ENCODE measurements around the gene BICD2. TPM values are rescaled to one million over a fixed set of nuclear protein-coding genes. Genes with fewer than 3 reads are reported as not detected.

BICD2 gene
- total and polyA plus RNA-seq, 10 of the 15 experiments (the other 5 are each of a cell fraction or from before 2014, with no cell fraction given) = 5.3 to 25.5 (median 14.4) TPM

DNA sequence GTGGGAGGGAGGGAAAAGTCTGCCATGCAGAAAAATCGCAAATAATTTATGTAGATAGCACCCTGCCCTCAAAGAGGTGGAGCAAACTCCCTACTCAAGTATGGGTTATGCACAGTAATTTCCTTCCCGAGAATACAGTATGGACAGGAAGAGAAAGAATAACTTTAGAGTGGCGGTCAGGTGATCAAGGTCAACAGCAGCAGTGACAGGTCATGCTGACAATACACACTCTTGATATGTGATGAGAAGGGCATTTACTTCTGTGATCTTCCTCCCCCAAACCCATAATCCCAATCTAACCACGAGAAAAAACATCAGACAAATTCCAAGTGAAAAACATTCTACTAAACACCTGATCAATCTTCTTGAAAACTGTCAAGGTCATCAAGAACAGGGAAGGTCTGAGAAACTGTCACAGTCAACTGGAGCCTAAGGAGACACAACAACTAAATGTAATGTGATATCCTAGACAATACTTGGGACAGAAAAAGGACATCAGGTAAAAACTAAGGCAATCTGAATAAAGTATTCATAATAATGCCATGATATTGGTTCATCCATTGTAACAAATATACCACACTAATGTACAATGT lies 11.7 kb downstream of the BICD2 start:
- SMC1A ChIA-PET (ENCODE audit: uncharacterized antibody, unreplicated experiment) = interaction anchor here (0.8 kb wide), 1 partner anchor 9 kb away, joined by 4 read pairs; no protein-coding TSS in a partner anchor
- 43% methylated on average over 4 of the region's 4 CpGs for WGBS (ENCODE audit: insufficient coverage, insufficient replicate concordance, low lambda C conversion rate, missing lambda C conversion rate)
- FAIRE-seq = no peak

GRCh38 chr9:92749934-92750315 lies 14.7 kb downstream of the BICD2 start:
- H3K4me1 ChIP-seq (ENCODE audit: control insufficient read depth, insufficient read depth, low read length) = peaks cover 6% of the 10 kb centered on the region
- SMC1A ChIA-PET (ENCODE audit: uncharacterized antibody, unreplicated experiment) = no interaction called here
- H3K9ac ChIP-seq (ENCODE audit: control insufficient read depth, insufficient read depth, low read length) = no peak overlapping the region
- DNase-seq (ENCODE audit: low read depth, low spot score) (no peak), FAIRE-seq (no peak), ATAC-seq (no peak)
- 0 out of 2 replicates have a peak, but pooled peaks cover 3% of the 10 kb centered on the region for H4K20me1 ChIP-seq (ENCODE audit: control insufficient read depth, insufficient read depth)
- in situ Hi-C loops (cut with MboI) = no loop called here
- POLR2A ChIA-PET = no interaction called here
- H3K4me2 ChIP-seq (ENCODE audit: control insufficient read depth, insufficient read depth) = no peak overlapping the region
- BruUV-seq (replicated peaks) = no TSS peak
- peaks cover 35% of the 10 kb centered on the region for H3K79me2 ChIP-seq (ENCODE audit: control insufficient read depth, insufficient read depth, low read length)
- intact Hi-C loops (cut with micrococcal nuclease; ENCODE audit: unreplicated experiment) = no loop called here
- no peak overlapping the region for H3K4me3 ChIP-seq
- WGBS (ENCODE audit: insufficient coverage, insufficient replicate concordance, low lambda C conversion rate, missing lambda C conversion rate) = 84% methylated on average over 6 of the region's 6 CpGs
- H3K27ac ChIP-seq (ENCODE audit: control insufficient read depth, insufficient read depth) = no peak overlapping the region
- H3K27me3 ChIP-seq (replicated peaks in 1 of 2; ENCODE audit: control insufficient read depth in 2 of 2, insufficient read depth in 2 of 2, low read length in 1 of 2) = no peaks in the 10 kb centered on the region
- RAD21 ChIA-PET (ENCODE audit: unreplicated experiment) = no interaction called here
- H3K9me3 ChIP-seq (replicated peaks; ENCODE audit: control insufficient read depth, insufficient read depth, low read length) = no peaks in the 10 kb centered on the region; the same call in 2 of the 3 replicates
- CTCF ChIA-PET = no interaction called here
- no peak overlapping the region for H2AFZ ChIP-seq (ENCODE audit: control insufficient read depth, low read depth, low read length)
- no peaks in the 10 kb centered on the region for H3K36me3 ChIP-seq (ENCODE audit: control insufficient read depth in 2 of 2, insufficient read depth in 2 of 2, low read length in 1 of 2)
- no peak for TF ChIP-seq GATAD2B (conservative IDR thresholded peaks at IDR 0.05; ENCODE audit: low read depth)
- no peak for TF ChIP-seq NR2F1 (conservative IDR thresholded peaks at IDR 0.05)
- TF ChIP-seq, protein P1, sequence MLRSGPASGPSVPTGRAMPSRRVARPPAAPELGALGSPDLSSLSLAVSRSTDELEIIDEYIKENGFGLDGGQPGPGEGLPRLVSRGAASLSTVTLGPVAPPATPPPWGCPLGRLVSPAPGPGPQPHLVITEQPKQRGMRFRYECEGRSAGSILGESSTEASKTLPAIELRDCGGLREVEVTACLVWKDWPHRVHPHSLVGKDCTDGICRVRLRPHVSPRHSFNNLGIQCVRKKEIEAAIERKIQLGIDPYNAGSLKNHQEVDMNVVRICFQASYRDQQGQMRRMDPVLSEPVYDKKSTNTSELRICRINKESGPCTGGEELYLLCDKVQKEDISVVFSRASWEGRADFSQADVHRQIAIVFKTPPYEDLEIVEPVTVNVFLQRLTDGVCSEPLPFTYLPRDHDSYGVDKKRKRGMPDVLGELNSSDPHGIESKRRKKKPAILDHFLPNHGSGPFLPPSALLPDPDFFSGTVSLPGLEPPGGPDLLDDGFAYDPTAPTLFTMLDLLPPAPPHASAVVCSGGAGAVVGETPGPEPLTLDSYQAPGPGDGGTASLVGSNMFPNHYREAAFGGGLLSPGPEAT (IDR thresholded peaks at IDR 0.05; ENCODE audit: low read depth) = no peak
- no peak for TF ChIP-seq CTCF (IDR thresholded peaks at IDR 0.05 in 2 of 3, conservative IDR thresholded peaks at IDR 0.05 in 1 of 3; ENCODE audit: control insufficient read depth in 2 of 3, extremely low read depth in 1 of 3, insufficient read depth in 1 of 3, low read depth in 3 of 3, low read length in 3 of 3)
- TF ChIP-seq, protein P2, sequence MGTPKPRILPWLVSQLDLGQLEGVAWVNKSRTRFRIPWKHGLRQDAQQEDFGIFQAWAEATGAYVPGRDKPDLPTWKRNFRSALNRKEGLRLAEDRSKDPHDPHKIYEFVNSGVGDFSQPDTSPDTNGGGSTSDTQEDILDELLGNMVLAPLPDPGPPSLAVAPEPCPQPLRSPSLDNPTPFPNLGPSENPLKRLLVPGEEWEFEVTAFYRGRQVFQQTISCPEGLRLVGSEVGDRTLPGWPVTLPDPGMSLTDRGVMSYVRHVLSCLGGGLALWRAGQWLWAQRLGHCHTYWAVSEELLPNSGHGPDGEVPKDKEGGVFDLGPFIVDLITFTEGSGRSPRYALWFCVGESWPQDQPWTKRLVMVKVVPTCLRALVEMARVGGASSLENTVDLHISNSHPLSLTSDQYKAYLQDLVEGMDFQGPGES (IDR thresholded peaks at IDR 0.05) = no peak
- TF ChIP-seq NBN (IDR thresholded peaks at IDR 0.05) = no peak
- TF ChIP-seq GABPA (IDR thresholded peaks at IDR 0.05; ENCODE audit: low read depth) = no peak

More for the DNA sequence above, 11.7 kb downstream of the BICD2 start:
- no TSS peak for BruUV-seq (replicated peaks)
- Histone ChIP-seq H3K27me3 (replicated peaks in 1 of 2; ENCODE audit: control insufficient read depth in 2 of 2, insufficient read depth in 2 of 2, low read length in 1 of 2) (no peaks in the 10 kb centered on the region), H3K36me3 (ENCODE audit: control insufficient read depth in 2 of 2, insufficient read depth in 2 of 2, low read length in 1 of 2) (peaks cover 0 to 4% of the 10 kb centered on the region in 2 experiments; a peak in 1 of 4 replicates), H3K79me2 (ENCODE audit: control insufficient read depth, insufficient read depth, low read length) (peaks cover 39% of the 10 kb centered on the region), H3K4me1 (ENCODE audit: control insufficient read depth, insufficient read depth, low read length) (peaks cover 6% of the 10 kb centered on the region), H3K9me3 (replicated peaks; ENCODE audit: control insufficient read depth, insufficient read depth, low read length) (peaks cover 6% of the 10 kb centered on the region; the same call in 2 of the 3 replicates), H3K4me3 (no peak overlapping the region), H3K9ac (ENCODE audit: control insufficient read depth, insufficient read depth, low read length) (no peak overlapping the region), H2AFZ (ENCODE audit: control insufficient read depth, low read depth, low read length) (no peak overlapping the region), H3K27ac (ENCODE audit: control insufficient read depth, insufficient read depth) (no peak overlapping the region), H4K20me1 (ENCODE audit: control insufficient read depth, insufficient read depth) (0 out of 2 replicates have a peak, but pooled peaks cover 3% of the 10 kb centered on the region), H3K4me2 (ENCODE audit: control insufficient read depth, insufficient read depth) (no peak overlapping the region)
- ATAC-seq = peak; percentile 31; the same call in 1 of the 3 replicates
- intact Hi-C loops (cut with micrococcal nuclease; ENCODE audit: unreplicated experiment) (no loop called here), in situ Hi-C loops (cut with MboI) (no loop called here)
- ChIA-PET CTCF (interaction anchor here (1.0 kb wide), 1 partner anchor 12 kb away, joined by 3 read pairs; no protein-coding TSS in a partner anchor), RAD21 (ENCODE audit: unreplicated experiment) (no interaction called here), POLR2A (interaction anchor here (1.1 kb wide), 1 partner anchor 11 kb away, joined by 3 read pairs; no protein-coding TSS in a partner anchor)
- TF ChIP-seq MEF2A (IDR thresholded peaks at IDR 0.05; ENCODE audit: insufficient read depth, low read depth, low read length) (no peak), TCF3 (IDR thresholded peaks at IDR 0.05; ENCODE audit: borderline replicate concordance, insufficient read depth, low read depth, low read length) (no peak), NFYA (IDR thresholded peaks at IDR 0.05; ENCODE audit: borderline replicate concordance, low read depth, low read length) (no peak), MEF2B (IDR thresholded peaks at IDR 0.05; ENCODE audit: partially characterized antibody, poor library complexity, severe bottlenecking) (no peak), DPF2 (IDR thresholded peaks at IDR 0.05) (no peak), NFXL1 (IDR thresholded peaks at IDR 0.05; ENCODE audit: borderline replicate concordance) (no peak), MXI1 (IDR thresholded peaks at IDR 0.05; ENCODE audit: low read depth, low read length) (no peak), POLR2AphosphoS5 (IDR thresholded peaks at IDR 0.05; ENCODE audit: low read length) (no peak), KAT2A (conservative IDR thresholded peaks at IDR 0.05; ENCODE audit: control insufficient read depth, low read depth, low read length) (no peak)
- TF ChIP-seq, protein P3, sequence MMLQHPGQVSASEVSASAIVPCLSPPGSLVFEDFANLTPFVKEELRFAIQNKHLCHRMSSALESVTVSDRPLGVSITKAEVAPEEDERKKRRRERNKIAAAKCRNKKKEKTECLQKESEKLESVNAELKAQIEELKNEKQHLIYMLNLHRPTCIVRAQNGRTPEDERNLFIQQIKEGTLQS (IDR thresholded peaks at IDR 0.05; ENCODE audit: borderline replicate concordance, extremely low read depth, low read depth, low read length) = no peak
- no peak for DNase-seq (ENCODE audit: low read depth, low spot score)
